Esophagus squamous epithelium (tissue), 4 donors: Measurements from ENCODE around the gene CCDC33.

Source experiments
- CTCF ChIP-seq, 6 experiments: fragments of 450-650 bp in 4 of 6; fragments of 200-600 bp in 2 of 6; sonication (generic) in 2 of 6; IDR thresholded peaks; one replicate each; pipeline ENCODE4 v1.5.1; 2016 to 2019; ENCODE audit warnings: antibody characterized with exemption in 6 of 6, mild to moderate bottlenecking in 4 of 6, moderate library complexity in 4 of 6
- POLR2A ChIP-seq, 4 donors: fragments of 450-650 bp; IDR thresholded peaks; one replicate each; pipeline ENCODE4 v1.6.1; 2017; ENCODE audit warnings: antibody characterized with exemption in 4 of 4, mild to moderate bottlenecking in 4 of 4, moderate library complexity in 3 of 4

- no peak for TF ChIP-seq CTCF (IDR thresholded peaks at IDR 0.05)
- TF ChIP-seq POLR2A (IDR thresholded peaks at IDR 0.05): no peak
These were observed 6.4 kb upstream of the CCDC33 start for GRCh38 chr15:74229686-74230085.
